IPS DF 4.7 (cell line): ENCODE data around the gene DAAM1.

Experiments used
- DNase-seq: peaks from one replicate; pipeline ENCODE4 v3.0.0-alpha.2; 2013; ENCODE audit warnings: low spot score; ENCODE audit errors: extremely low read depth

The DAAM1 gene

GRCh38 chr14:59254146-59254910 lies 65.9 kb downstream of the DAAM1 start:
- no peak for DNase-seq

- no peak for DNase-seq
Measured at GRCh38 chr14:59254911-59255545, 66.6 kb downstream of the DAAM1 start.

GRCh38 chr14:59256331-59256730 lies 67.9 kb downstream of the DAAM1 start:
- DNase-seq, result no peak

- no peak for DNase-seq
Measured at GRCh38 chr14:59261334-59261733, 72.9 kb downstream of the DAAM1 start.

- no peak for DNase-seq
Measured at GRCh38 chr14:59262717-59263454, 74.4 kb downstream of the DAAM1 start.

GRCh38 chr14:59265808-59266207 lies 77.3 kb downstream of the DAAM1 start:
- DNase-seq, result no peak

GRCh38 chr14:59267046-59267445 lies 78.6 kb downstream of the DAAM1 start:
- no peak for DNase-seq

GRCh38 chr14:59268011-59268410 lies 79.5 kb downstream of the DAAM1 start:
- no peak for DNase-seq

- DNase-seq, result no peak
Measured at GRCh38 chr14:59268858-59269257, 80.4 kb downstream of the DAAM1 start.

GRCh38 chr14:59269466-59269865 lies 81.0 kb downstream of the DAAM1 start:
- no peak for DNase-seq

GRCh38 chr14:59271256-59271655 lies 82.8 kb downstream of the DAAM1 start:
- DNase-seq, result no peak

GRCh38 chr14:59271734-59272133 lies 83.3 kb downstream of the DAAM1 start:
- DNase-seq, result no peak

- no peak for DNase-seq
Measured at GRCh38 chr14:59272633-59273032, 84.2 kb downstream of the DAAM1 start.

GRCh38 chr14:59273737-59274136 lies 85.3 kb downstream of the DAAM1 start:
- no peak for DNase-seq

GRCh38 chr14:59274991-59275391 lies 86.5 kb downstream of the DAAM1 start:
- no peak for DNase-seq

GRCh38 chr14:59275668-59276067 lies 87.2 kb downstream of the DAAM1 start:
- no peak for DNase-seq

- no peak for DNase-seq
Measured at GRCh38 chr14:59276235-59276634, 87.8 kb downstream of the DAAM1 start.

- no peak for DNase-seq
Measured at GRCh38 chr14:59277659-59278058, 89.2 kb downstream of the DAAM1 start.

GRCh38 chr14:59278111-59278510 lies 89.6 kb downstream of the DAAM1 start:
- DNase-seq, result no peak

- DNase-seq, result no peak
Measured at GRCh38 chr14:59280961-59281360, 92.5 kb downstream of the DAAM1 start.

GRCh38 chr14:59281609-59282377 lies 93.3 kb downstream of the DAAM1 start:
- DNase-seq, result no peak

GRCh38 chr14:59282378-59282765 lies 93.9 kb downstream of the DAAM1 start:
- DNase-seq, result no peak
